Epithelial cell of proximal tubule (primary cell): Measurements from ENCODE around the gene HAGHL. TPM values are rescaled to one million over a fixed set of nuclear protein-coding genes. Genes with fewer than 3 reads are reported as not detected.

Experiments
- DNase-seq: peaks from one replicate; pipeline ENCODE4 v3.0.0-alpha.2; 2011; ENCODE audit warnings: low read depth
- H3K4me3 ChIP-seq: 2 replicates; pipeline ENCODE4 v1.5.1; 2011; ENCODE audit warnings: low read depth, mild to moderate bottlenecking, low read length
- total RNA-seq: library from RNA; depleted of rRNA; stranded (reverse); fragments of >200 nt; gene quantifications from 2 replicates; pipeline ENCODE4 v1.2.3, GENCODE V29; 2015
- TF ChIP-seq, protein P1 (sequence below): conservative IDR thresholded peaks from 2 replicates; pipeline ENCODE4 v1.5.1; 2012; ENCODE audit warnings: low read depth, mild to moderate bottlenecking, low read length

Gene HAGHL
- total RNA-seq, 1 donor from 2014 or later, result 15.5 TPM

DNA sequence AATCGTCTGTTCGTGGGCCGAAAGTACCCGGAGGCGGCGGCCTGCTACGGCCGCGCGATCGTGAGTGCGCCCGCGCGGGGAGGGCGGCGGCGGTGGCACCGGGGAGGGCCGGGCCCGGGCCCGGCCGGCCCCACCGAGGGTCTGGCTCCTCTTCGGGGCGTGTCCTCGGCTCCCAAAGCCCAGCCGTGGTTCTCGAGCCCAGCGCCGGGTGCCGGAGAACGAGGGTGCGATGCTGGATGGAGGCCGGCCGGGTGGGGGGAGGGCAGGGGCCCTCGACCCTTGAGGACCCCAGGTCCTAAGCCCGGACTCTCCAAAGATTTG is 46.3 kb upstream of the HAGHL start:
- peak overlapping the region; percentile 84 for H3K4me3 ChIP-seq
- TF ChIP-seq, protein P1, sequence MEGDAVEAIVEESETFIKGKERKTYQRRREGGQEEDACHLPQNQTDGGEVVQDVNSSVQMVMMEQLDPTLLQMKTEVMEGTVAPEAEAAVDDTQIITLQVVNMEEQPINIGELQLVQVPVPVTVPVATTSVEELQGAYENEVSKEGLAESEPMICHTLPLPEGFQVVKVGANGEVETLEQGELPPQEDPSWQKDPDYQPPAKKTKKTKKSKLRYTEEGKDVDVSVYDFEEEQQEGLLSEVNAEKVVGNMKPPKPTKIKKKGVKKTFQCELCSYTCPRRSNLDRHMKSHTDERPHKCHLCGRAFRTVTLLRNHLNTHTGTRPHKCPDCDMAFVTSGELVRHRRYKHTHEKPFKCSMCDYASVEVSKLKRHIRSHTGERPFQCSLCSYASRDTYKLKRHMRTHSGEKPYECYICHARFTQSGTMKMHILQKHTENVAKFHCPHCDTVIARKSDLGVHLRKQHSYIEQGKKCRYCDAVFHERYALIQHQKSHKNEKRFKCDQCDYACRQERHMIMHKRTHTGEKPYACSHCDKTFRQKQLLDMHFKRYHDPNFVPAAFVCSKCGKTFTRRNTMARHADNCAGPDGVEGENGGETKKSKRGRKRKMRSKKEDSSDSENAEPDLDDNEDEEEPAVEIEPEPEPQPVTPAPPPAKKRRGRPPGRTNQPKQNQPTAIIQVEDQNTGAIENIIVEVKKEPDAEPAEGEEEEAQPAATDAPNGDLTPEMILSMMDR, result no peak
- DNase-seq, result no peak

DNA sequence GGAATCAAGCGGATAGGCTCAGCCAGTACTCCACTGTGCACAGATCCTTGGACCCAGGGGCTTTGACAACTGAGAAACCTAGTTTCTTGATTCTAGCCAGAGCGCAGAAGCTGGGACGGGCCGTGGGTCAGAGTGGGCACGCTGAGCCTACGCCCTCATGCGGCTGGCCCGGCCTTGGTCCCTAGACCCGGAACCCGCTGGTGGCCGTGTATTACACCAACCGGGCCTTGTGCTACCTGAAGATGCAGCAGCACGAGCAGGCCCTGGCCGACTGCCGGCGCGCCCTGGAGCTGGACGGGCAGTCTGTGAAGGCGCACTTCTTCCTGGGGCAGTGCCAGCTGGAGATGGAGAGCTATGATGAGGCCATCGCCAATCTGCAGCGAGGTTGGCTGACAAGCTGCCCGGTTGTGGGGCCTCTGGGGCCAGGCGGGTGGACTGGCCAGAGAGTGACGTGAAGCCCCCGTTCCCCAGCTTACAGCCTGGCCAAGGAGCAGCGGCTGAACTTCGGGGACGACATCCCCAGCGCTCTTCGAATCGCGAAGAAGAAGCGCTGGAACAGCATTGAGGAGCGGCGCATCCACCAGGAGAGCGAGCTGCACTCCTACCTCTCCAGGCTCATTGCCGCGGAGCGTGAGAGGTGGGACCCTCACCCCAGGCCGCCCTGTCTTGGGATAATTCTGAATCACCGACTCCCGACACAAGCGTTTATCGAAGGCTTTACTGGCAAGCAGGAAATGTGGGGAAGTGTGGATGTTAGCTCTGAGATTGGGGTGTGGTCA is 45.8 kb upstream of the HAGHL start:
- DNase-seq, result no peak

DNA sequence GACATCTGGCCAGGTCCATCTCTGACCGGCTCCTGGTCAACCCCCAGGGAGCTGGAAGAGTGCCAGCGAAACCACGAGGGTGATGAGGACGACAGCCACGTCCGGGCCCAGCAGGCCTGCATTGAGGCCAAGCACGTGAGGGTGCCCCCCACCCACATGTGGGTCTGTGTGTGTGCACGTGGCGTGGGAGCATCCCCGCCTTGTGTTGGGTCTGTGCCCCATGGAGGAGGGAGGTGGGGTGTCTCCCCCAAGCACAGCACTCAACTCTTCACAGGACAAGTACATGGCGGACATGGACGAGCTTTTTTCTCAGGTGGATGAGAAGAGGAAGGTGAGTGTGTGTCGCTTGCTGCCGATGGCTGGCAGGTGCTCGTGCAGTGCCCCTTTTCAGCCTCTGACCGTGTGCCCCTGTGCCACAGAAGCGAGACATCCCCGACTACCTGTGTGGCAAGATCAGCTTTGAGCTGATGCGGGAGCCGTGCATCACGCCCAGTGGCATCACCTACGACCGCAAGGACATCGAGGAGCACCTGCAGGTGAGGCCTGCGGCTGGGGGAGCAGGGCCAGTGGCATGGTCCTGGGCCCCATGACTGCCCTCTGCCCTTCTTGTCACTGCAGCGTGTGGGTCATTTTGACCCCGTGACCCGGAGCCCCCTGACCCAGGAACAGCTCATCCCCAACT is 45.0 kb upstream of the HAGHL start:
- H3K4me3 ChIP-seq, result peak overlapping the region; percentile 84
- no peak for DNase-seq
- TF ChIP-seq, protein P1, result no peak

More for the DNA sequence above, 45.8 kb upstream of the HAGHL start:
- TF ChIP-seq, protein P1, result no peak
- peak overlapping the region; percentile 84 for H3K4me3 ChIP-seq

DNA sequence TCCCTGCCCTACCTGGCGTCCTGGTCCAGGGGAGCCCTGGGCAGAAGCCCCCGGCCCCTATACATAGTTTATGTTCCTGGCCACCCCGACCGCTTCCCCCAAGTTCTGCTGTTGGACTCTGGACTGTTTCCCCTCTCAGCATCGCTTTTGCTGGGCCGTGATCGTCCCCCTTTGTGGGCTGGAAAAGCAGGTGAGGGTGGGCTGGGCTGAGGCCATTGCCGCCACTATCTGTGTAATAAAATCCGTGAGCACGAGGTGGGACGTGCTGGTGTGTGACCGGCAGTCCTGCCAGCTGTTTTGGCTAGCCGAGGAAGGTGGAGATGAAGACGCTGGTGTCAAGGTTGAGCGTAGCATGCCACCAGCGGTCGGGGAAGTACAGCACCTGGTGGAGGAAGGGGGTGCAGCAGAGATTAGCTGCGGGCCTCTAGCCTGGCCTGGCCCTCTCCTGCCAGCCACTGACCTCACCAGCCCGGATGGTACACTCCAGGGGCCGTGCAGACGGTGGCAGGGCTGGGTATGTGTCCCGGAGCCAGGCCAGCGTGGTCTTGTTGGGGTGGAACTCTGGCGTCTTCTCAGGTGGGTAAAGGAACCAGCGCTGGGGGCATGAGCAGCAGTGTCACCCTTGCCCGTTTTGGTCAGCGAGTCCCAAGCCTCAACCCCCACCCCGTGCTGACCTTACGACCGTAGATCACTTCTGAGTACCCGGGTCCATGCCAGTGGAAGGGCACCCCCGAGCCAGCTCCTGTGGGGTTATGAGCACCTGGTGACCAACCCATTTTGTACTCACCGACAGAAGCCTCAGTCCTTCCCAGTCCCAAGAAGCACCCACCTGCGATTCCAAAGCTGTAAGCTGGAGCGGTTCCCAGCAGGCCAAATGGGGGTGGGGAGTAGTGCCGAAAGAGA is 44.2 kb upstream of the HAGHL start:
- peak overlapping the region; percentile 76 for H3K4me3 ChIP-seq
- TF ChIP-seq, protein P1, result no peak
- no peak for DNase-seq

DNA sequence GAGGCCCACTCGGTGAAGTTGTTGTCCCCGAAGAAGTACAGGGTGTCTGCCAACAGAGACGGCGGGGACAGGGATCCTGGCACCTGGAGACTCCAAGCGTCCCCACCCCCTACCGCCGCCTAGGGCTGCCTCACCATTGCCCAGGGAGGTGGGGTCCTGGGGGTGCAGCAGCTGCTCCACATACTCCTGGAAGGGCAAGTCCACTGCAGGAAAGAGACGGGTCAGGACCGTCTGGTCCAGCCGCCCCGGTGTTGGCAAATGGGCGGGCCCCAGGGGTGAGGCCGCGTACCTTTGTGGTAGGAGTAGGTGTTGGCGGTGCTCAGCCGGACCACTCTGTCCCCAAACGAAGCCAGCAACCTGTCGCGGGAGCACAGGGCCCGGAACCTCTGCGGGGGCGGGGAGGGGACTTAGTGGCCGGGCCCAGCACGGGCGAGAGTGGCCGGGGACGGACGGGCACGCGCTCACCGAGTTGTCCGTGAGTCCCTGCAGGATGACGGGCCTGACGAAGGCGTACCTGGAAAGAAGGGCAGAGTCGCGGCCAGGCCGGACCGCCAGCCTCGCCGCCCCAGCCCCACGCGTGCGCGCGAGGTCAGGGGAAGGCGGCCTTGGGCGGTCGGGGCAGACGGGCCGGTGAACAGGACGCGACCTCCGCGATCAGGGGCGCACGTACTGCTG is 43.4 kb upstream of the HAGHL start:
- no peak for DNase-seq
- TF ChIP-seq, protein P1, result no peak
- H3K4me3 ChIP-seq, result peak overlapping the region; percentile 76

DNA sequence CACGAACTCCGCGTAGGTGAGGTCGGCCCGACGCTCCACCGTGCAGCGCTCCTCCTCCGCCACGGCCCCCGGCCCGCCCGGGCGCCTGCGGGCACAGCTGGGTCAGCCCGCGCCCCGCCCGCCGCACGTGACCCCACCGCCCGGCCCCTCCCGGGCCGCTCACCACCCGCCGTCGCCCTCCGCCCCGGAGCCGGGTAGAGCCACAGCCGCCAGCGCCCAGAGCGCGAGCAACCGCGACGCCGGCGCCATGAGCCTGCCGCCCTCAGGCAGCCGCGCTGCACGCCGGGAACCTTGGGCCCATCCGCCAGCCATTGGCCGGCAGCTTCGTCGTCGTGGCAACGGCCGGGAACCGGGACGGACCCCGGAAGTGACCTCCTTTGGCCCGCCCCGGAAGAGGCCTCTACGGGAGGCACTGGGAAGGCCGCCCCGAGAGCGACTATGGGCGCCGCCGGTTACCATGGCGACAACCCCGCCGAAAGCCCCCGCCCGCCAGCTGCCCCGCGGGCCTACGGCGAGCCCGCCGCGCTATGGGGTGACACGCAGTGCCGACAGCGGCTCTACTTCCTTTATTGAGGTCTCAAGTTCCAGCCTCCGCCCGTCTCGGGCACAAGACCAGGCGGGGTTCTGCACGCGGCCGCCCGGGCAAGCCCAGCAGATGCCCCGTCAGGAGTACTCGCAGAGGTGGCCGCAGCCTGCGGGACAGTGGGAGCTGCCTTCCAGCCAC is 42.7 kb upstream of the HAGHL start, which contains the start of gene JMJD8:
Gene JMJD8 (minus strand): TSS at position 264 of the 724 bp plus-strand sequence. CDS start 15 bp downstream, at position 249.
- no peak for DNase-seq
- H3K4me3 ChIP-seq, result peak within 1 kb of the TSS; percentile 76
- TF ChIP-seq, protein P1, result no peak
